Muscle layer of colon (tissue), 2 donors: ENCODE results near the gene THAP6.
"Not testable (repeated sequence)": the region's sequence is repeated elsewhere in the genome, so short reads cannot be mapped to it uniquely, and the experiment has no call there.

Experiments used
- H3K27ac ChIP-seq: one replicate; pipeline ENCODE4 v1.7.0; 2013; ENCODE audit warnings: low read depth, mild to moderate bottlenecking, low read length, moderate library complexity
- H3K27me3 ChIP-seq, 2 donors: one replicate each; pipeline ENCODE4 v1.7.0; 2013; ENCODE audit warnings: low read length in 2 of 2, mild to moderate bottlenecking in 2 of 2; ENCODE audit not compliant: insufficient read depth in 2 of 2, control insufficient read depth in 1 of 2
- H3K36me3 ChIP-seq: one replicate; pipeline ENCODE4 v1.7.0; 2013; ENCODE audit warnings: mild to moderate bottlenecking, low read length; ENCODE audit not compliant: insufficient read depth
- H3K4me1 ChIP-seq: one replicate; pipeline ENCODE4 v1.7.0; 2013; ENCODE audit warnings: mild to moderate bottlenecking, low read length; ENCODE audit not compliant: insufficient read depth
- H3K4me3 ChIP-seq, 2 donors: one replicate each; pipeline ENCODE4 v1.7.0; 2013; ENCODE audit warnings: low read length in 2 of 2, low read depth in 1 of 2, mild to moderate bottlenecking in 1 of 2, moderate library complexity in 1 of 2
- H3K9ac ChIP-seq: one replicate; pipeline ENCODE4 v1.7.0; 2013; ENCODE audit warnings: low read length
- H3K9me3 ChIP-seq: one replicate; pipeline ENCODE4 v1.7.0; 2013; ENCODE audit warnings: mild to moderate bottlenecking, low read length
- donor health status: abdominal sarcoma.
- donor health status: Adenocarcinoma of cecum.

Gene THAP6

GRCh38 chr4:75502671-75503070, 11.6 kb upstream of the THAP6 start:
- H3K27me3 ChIP-seq = no peaks in the 10 kb centered on the region
- no peak overlapping the region for H3K9ac ChIP-seq
- H3K27ac ChIP-seq = no peak overlapping the region
- peaks cover 1% of the 10 kb centered on the region for H3K4me1 ChIP-seq
- H3K4me3 ChIP-seq = no peak overlapping the region
- H3K9me3 ChIP-seq = no peaks in the 10 kb centered on the region
- peaks cover 17% of the 10 kb centered on the region for H3K36me3 ChIP-seq

- H3K36me3 ChIP-seq = no peaks in the 10 kb centered on the region
- H3K9ac ChIP-seq = no peak overlapping the region
- no peaks in the 10 kb centered on the region for H3K9me3 ChIP-seq
- H3K4me1 ChIP-seq = no peaks in the 10 kb centered on the region
- no peaks in the 10 kb centered on the region for H3K27me3 ChIP-seq
- no peak overlapping the region for H3K4me3 ChIP-seq
- H3K27ac ChIP-seq = no peak overlapping the region
Measured at GRCh38 chr4:75505630-75506029, 8.6 kb upstream of the THAP6 start.

GRCh38 chr4:75509592-75509991, 4.7 kb upstream of the THAP6 start:
- not testable (repeated sequence) for H3K9me3 ChIP-seq, H3K9ac ChIP-seq, H3K4me3 ChIP-seq, H3K27ac ChIP-seq, H3K36me3 ChIP-seq, H3K27me3 ChIP-seq
- H3K4me1 ChIP-seq = peaks cover 28% of the 10 kb centered on the region

GRCh38 chr4:75511841-75512240, 2.4 kb upstream of the THAP6 start:
- H3K4me1 ChIP-seq = peaks cover 40% of the 10 kb centered on the region
- no peaks in the 10 kb centered on the region for H3K9me3 ChIP-seq
- no peaks in the 10 kb centered on the region for H3K27me3 ChIP-seq
- no peak overlapping the region for H3K9ac ChIP-seq
- peaks cover 2% of the 10 kb centered on the region for H3K36me3 ChIP-seq
- H3K4me3 ChIP-seq = no peak overlapping the region
- H3K27ac ChIP-seq = peak overlapping the region; percentile 16

- no peaks in the 10 kb centered on the region for H3K9me3 ChIP-seq
- peak overlapping the region; percentile 19 for H3K27ac ChIP-seq
- peaks cover 8% of the 10 kb centered on the region for H3K36me3 ChIP-seq
- H3K4me1 ChIP-seq = peaks cover 40% of the 10 kb centered on the region
- H3K4me3 ChIP-seq = peak overlapping the region in 1 of 2 donors; percentile 78
- H3K27me3 ChIP-seq = no peaks in the 10 kb centered on the region
- H3K9ac ChIP-seq = peak overlapping the region; percentile 77
Measured at GRCh38 chr4:75512386-75513211, 1.7 kb upstream of the THAP6 start.

GRCh38 chr4:75513526-75514130, 645 bp upstream of the THAP6 start:
- Histone ChIP-seq H3K9me3 (no peaks in the 10 kb centered on the region), H3K9ac (peak overlapping the region; percentile 77), H3K4me3 (peak overlapping the region; percentile 78 to 95), H3K4me1 (peaks cover 40% of the 10 kb centered on the region), H3K27ac (peak overlapping the region; percentile 91), H3K27me3 (no peaks in the 10 kb centered on the region), H3K36me3 (peaks cover 16% of the 10 kb centered on the region)

GRCh38 chr4:75514949-75515612, 808 bp downstream of the THAP6 start:
- H3K27me3 ChIP-seq = no peaks in the 10 kb centered on the region
- peak overlapping the region; percentile 77 for H3K9ac ChIP-seq
- H3K9me3 ChIP-seq = no peaks in the 10 kb centered on the region
- peaks cover 19% of the 10 kb centered on the region for H3K36me3 ChIP-seq
- H3K4me1 ChIP-seq = peaks cover 40% of the 10 kb centered on the region
- H3K27ac ChIP-seq = peak overlapping the region; percentile 91
- peak overlapping the region; percentile 78 to 95 for H3K4me3 ChIP-seq

- Histone ChIP-seq H3K9ac (no peak overlapping the region), H3K36me3 (peaks cover 19% of the 10 kb centered on the region), H3K27me3 (no peaks in the 10 kb centered on the region), H3K9me3 (no peaks in the 10 kb centered on the region), H3K27ac (no peak overlapping the region), H3K4me1 (peaks cover 35% of the 10 kb centered on the region), H3K4me3 (no peak overlapping the region)
Measured at GRCh38 chr4:75516144-75516543, 1.9 kb downstream of the THAP6 start.

- not testable (repeated sequence) for H3K27ac ChIP-seq, H3K9ac ChIP-seq, H3K4me3 ChIP-seq, H3K27me3 ChIP-seq, H3K9me3 ChIP-seq
- Histone ChIP-seq H3K4me1 (peaks cover 12% of the 10 kb centered on the region), H3K36me3 (peaks cover 27% of the 10 kb centered on the region)
Measured at GRCh38 chr4:75519452-75519851, 5.2 kb downstream of the THAP6 start.

- no peaks in the 10 kb centered on the region for H3K27me3 ChIP-seq
Measured at GRCh38 chr4:75525086-75525485, 10.8 kb downstream of the THAP6 start.

GRCh38 chr4:75525910-75526309, 11.6 kb downstream of the THAP6 start:
- Histone ChIP-seq H3K4me1 (no peaks in the 10 kb centered on the region), H3K4me3 (no peak overlapping the region), H3K36me3 (peaks cover 36% of the 10 kb centered on the region), H3K9ac (no peak overlapping the region), H3K9me3 (no peaks in the 10 kb centered on the region), H3K27ac (no peak overlapping the region), H3K27me3 (no peaks in the 10 kb centered on the region)

More at GRCh38 chr4:75525086-75525485, 10.8 kb downstream of the THAP6 start:
- H3K9me3 ChIP-seq = no peaks in the 10 kb centered on the region
- no peak overlapping the region for H3K9ac ChIP-seq
- no peak overlapping the region for H3K4me3 ChIP-seq
- H3K27ac ChIP-seq = no peak overlapping the region
- H3K4me1 ChIP-seq = no peaks in the 10 kb centered on the region
- H3K36me3 ChIP-seq = peaks cover 35% of the 10 kb centered on the region
